HCT116 (cell line): ENCODE results near the gene MBOAT7. TPM values are rescaled to one million over a fixed set of nuclear protein-coding genes. Genes with fewer than 3 reads are reported as not detected.
"Not testable (repeated sequence)": the region's sequence is repeated elsewhere in the genome, so short reads cannot be mapped to it uniquely, and the experiment has no call there.

ENCODE experiments used
- ATAC-seq: fragments of 200-7000 bp; cut with Tn5 transposase; 2 replicates; pipeline ENCODE4 v1.9.1; 2020; ENCODE audit warnings: mild to moderate bottlenecking, moderate library complexity
- BruUV-seq: library from RNA; stranded (reverse); fragments of 400-500 nt; replicated peaks from 2 replicates; lab custom pipeline; 2021; lab: Mats Ljungman, UMichigan
- CTCF ChIA-PET: fragments of 300-600 bp; sonication (Branson Sonifier 250); formaldehyde crosslinking; loops from one replicate; lab custom pipeline; 2021; ENCODE audit warnings: antibody characterized with exemption; lab: Charles Lee
- POLR2A ChIA-PET: fragments of 300-600, 350-600 bp; sonication (Branson Sonifier 250); formaldehyde crosslinking; loops from one replicate; lab custom pipeline; 2021; ENCODE audit warnings: antibody characterized with exemption; lab: Charles Lee
- RAD21 ChIA-PET, 2 experiments: fragments of 300-600 bp; sonication (Branson Sonifier 250); formaldehyde crosslinking; loops; one replicate each; lab custom pipeline; 2023; ENCODE audit warnings: low total read pairs in 2 of 2; ENCODE audit not compliant: uncharacterized antibody in 2 of 2, unreplicated experiment in 2 of 2, low non-redundant PET in 1 of 2; lab: Charles Lee
- DNase-seq: peaks from one replicate; pipeline ENCODE4 v3.0.0-alpha.2; 2010; ENCODE audit warnings: low read depth, low spot score
- H2AFZ ChIP-seq: fragments of 200-600 bp; shearing (Covaris generic), sonication (generic); 2 replicates; pipeline ENCODE4 v1.6.1; 2017; ENCODE audit warnings: low read depth, mixed run types, mixed read lengths, antibody characterized with exemption, low read length; ENCODE audit not compliant: poor library complexity, severe bottlenecking
- H3K27ac ChIP-seq: 2 replicates; pipeline ENCODE4 v1.5.1; 2012; ENCODE audit warnings: low read depth, low read length
- H3K27me3 ChIP-seq: fragments of 200-600 bp; sonication (generic); 2 replicates; pipeline ENCODE4 v1.6.1; 2016; ENCODE audit warnings: mixed run types, low read length, mixed read lengths; ENCODE audit not compliant: insufficient read depth
- H3K36me3 ChIP-seq, 2 experiments: fragments of 200-500 bp in 1 of 2; fragments of 200-600 bp in 1 of 2; sonication (Bioruptor generic) in 1 of 2; sonication (generic) in 1 of 2; 2 replicates each; pipeline versions ENCODE4 v1.5.1 to v1.6.1; 2014 to 2016; ENCODE audit warnings: low read length in 2 of 2, inconsistent platforms in 1 of 2, mixed read lengths in 1 of 2, mixed run types in 1 of 2; ENCODE audit not compliant: insufficient read depth in 2 of 2, control insufficient read depth in 1 of 2
- H3K4me1 ChIP-seq, 2 experiments: fragments of 200-600 bp in 1 of 2; sonication (generic) in 1 of 2; 2 replicates each; pipeline versions ENCODE4 v1.5.1 to v1.6.1; 2012 to 2017; ENCODE audit warnings: low read length in 2 of 2, inconsistent platforms in 1 of 2, mild to moderate bottlenecking in 1 of 2, mixed read lengths in 1 of 2, mixed run types in 1 of 2, moderate library complexity in 1 of 2; ENCODE audit not compliant: insufficient read depth in 2 of 2, control insufficient read depth in 1 of 2
- H3K4me2 ChIP-seq: fragments of 200-600 bp; sonication (generic); 2 replicates; pipeline ENCODE4 v1.6.1; 2017; ENCODE audit warnings: mixed run types, low read length, mixed read lengths
- H3K4me3 ChIP-seq, 2 experiments: fragments of 200-600 bp in 1 of 2; sonication (generic) in 1 of 2; replicated peaks in 1 of 2; 2 replicates each; pipeline ENCODE4 v1.5.1; 2011 to 2016; ENCODE audit warnings: low read length in 2 of 2, control low read depth in 1 of 2, low read depth in 1 of 2, mild to moderate bottlenecking in 1 of 2, mixed read lengths in 1 of 2, mixed run types in 1 of 2
- H3K79me2 ChIP-seq: fragments of 200-600 bp; sonication (generic); 2 replicates; pipeline ENCODE4 v1.6.1; 2017; ENCODE audit warnings: mild to moderate bottlenecking, mixed run types, low read length, moderate library complexity, mixed read lengths; ENCODE audit not compliant: insufficient read depth
- H3K9ac ChIP-seq: fragments of 200-600 bp; sonication (generic); 2 replicates; pipeline ENCODE4 v1.6.1; 2016; ENCODE audit warnings: low read length, mixed read lengths
- H3K9me2 ChIP-seq: fragments of 200-600 bp; sonication (generic), shearing (Covaris generic); 2 replicates; pipeline ENCODE4 v1.6.1; 2017; ENCODE audit warnings: mixed run types, mild to moderate bottlenecking, moderate library complexity; ENCODE audit not compliant: insufficient read depth
- H3K9me3 ChIP-seq, 2 experiments: fragments of 200-500 bp in 1 of 2; fragments of 200-600 bp in 1 of 2; sonication (Bioruptor generic) in 1 of 2; sonication (generic) in 1 of 2; 2 replicates each; pipeline ENCODE4 v1.6.1; 2014 to 2017; ENCODE audit warnings: low read length in 2 of 2, mixed read lengths in 2 of 2, inconsistent platforms in 1 of 2, low read depth in 1 of 2, mild to moderate bottlenecking in 1 of 2, mixed run types in 1 of 2, moderate library complexity in 1 of 2; ENCODE audit not compliant: control insufficient read depth in 1 of 2, insufficient read depth in 1 of 2
- H4K20me1 ChIP-seq: fragments of 200-600 bp; sonication (generic), shearing (Covaris generic); 2 replicates; pipeline ENCODE4 v1.6.1; 2017; ENCODE audit warnings: mixed run types, mild to moderate bottlenecking, moderate library complexity; ENCODE audit not compliant: insufficient read depth
- intact Hi-C: fragments of 100-400 bp; cut with micrococcal nuclease; formaldehyde crosslinking; loops from 2 replicates; pipeline ENCODE4 v1.10.0; 2022
- total RNA-seq: library from RNA; stranded (reverse); gene quantifications from one replicate; pipeline ENCODE4 v1.2.1, GENCODE V29; 2021; ENCODE audit not compliant: unreplicated experiment

Gene MBOAT7
- total RNA-seq, 1 experiment from 2014 or later: 113 TPM

DNA sequence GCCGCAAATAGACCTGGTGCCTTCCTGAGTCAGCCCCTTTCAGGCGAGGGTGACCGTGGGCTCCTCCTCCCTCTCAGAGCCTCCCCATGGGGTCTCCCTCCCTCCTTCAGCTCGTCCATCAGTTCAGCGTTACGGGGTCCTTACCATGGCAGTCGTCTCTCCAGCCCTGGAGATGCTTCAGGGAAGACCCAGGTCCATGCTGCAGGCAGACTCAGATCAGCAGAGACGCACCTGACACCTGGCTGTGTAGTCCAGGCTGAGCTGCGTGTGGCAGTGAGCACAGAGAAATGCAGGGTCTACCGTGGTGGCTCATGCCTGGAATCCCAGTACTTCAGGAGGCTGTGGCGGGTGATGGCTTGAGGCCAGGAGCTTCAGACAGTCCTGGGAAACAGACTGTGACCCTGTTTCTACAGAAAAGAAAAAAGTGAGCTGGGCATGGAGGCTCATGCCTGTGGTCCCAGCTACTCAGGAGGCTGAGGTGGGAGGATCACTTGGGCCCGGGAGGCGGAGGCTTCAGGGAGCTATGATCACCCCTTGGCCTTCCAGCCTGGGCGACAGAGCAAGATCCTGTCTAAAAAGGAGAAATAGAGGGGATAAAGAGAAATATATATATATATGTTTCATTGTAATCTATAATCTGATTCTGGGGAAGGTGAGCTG is 34.0 kb upstream of the MBOAT7 start:
- RAD21 ChIA-PET, H3K9me3 ChIP-seq, H2AFZ ChIP-seq, CTCF ChIA-PET, H3K36me3 ChIP-seq, POLR2A ChIA-PET, H3K9ac ChIP-seq, H3K4me1 ChIP-seq, H3K27me3 ChIP-seq, H4K20me1 ChIP-seq, intact Hi-C loops, H3K9me2 ChIP-seq, H3K4me2 ChIP-seq, H3K27ac ChIP-seq, H3K79me2 ChIP-seq, BruUV-seq, DNase-seq, H3K4me3 ChIP-seq: not testable (repeated sequence)
- peak; percentile 14; the same call in 1 of the 2 replicates for ATAC-seq

GRCh38 chr19:54222474-54223276 is 33.3 kb upstream of the MBOAT7 start, which contains the start of gene LILRB3:
LILRB3 (minus strand) TSS chr19:54223007; CDS start chr19:54222976, 31 bp downstream.
- H3K9me3 ChIP-seq, H3K4me3 ChIP-seq, CTCF ChIA-PET, H3K4me1 ChIP-seq, H4K20me1 ChIP-seq, BruUV-seq, H2AFZ ChIP-seq, H3K4me2 ChIP-seq, H3K27me3 ChIP-seq, DNase-seq, intact Hi-C loops, H3K9ac ChIP-seq, H3K27ac ChIP-seq, RAD21 ChIA-PET, ATAC-seq, H3K79me2 ChIP-seq, H3K36me3 ChIP-seq, H3K9me2 ChIP-seq: not testable (repeated sequence)
- POLR2A ChIA-PET: interaction anchor here (1.6 kb wide), 1 partner anchor 23 kb away, joined by 3 read pairs; no protein-coding TSS in a partner anchor

DNA sequence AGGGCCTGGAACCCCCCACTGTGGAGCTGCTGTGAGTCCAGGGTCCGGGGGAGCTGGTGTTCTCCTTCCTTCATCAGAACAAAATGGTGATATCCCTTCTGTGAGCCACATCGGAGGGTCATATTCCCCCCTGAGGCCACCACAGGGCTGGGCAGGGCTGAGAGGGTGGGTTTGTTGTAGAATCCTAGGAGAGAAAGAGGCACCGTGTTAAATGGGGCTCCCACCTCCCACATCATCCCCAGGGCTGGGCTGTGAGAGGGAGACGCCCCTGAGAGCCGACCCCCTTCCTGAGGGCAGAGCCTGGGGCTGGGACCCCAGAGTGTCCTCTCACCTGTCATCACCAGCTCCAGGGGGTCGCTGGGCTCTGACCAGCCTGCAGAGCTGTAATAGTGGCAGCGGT is 32.6 kb upstream of the MBOAT7 start:
- CTCF ChIA-PET, H3K4me2 ChIP-seq, H4K20me1 ChIP-seq, H2AFZ ChIP-seq, H3K4me1 ChIP-seq, H3K36me3 ChIP-seq, RAD21 ChIA-PET, H3K27ac ChIP-seq, H3K27me3 ChIP-seq, DNase-seq, H3K9me3 ChIP-seq, H3K9ac ChIP-seq, ATAC-seq, H3K9me2 ChIP-seq, H3K79me2 ChIP-seq, intact Hi-C loops, H3K4me3 ChIP-seq, BruUV-seq: not testable (repeated sequence)
- POLR2A ChIA-PET: interaction anchor here (1.6 kb wide), 1 partner anchor 22 kb away, joined by 3 read pairs; no protein-coding TSS in a partner anchor

- H3K4me3 ChIP-seq, RAD21 ChIA-PET, H3K79me2 ChIP-seq, H3K4me1 ChIP-seq, H3K9me2 ChIP-seq, H2AFZ ChIP-seq, ATAC-seq, H4K20me1 ChIP-seq, H3K4me2 ChIP-seq, CTCF ChIA-PET, BruUV-seq, H3K9ac ChIP-seq, POLR2A ChIA-PET, DNase-seq, H3K27me3 ChIP-seq, H3K36me3 ChIP-seq, intact Hi-C loops, H3K9me3 ChIP-seq, H3K27ac ChIP-seq: not testable (repeated sequence)
These were observed 30.3 kb upstream of the MBOAT7 start for GRCh38 chr19:54219702-54220101.
